Psoas muscle (tissue), 8 donors: ENCODE data around the gene TSPO2. TPM values are rescaled to one million over a fixed set of nuclear protein-coding genes. Genes with fewer than 3 reads are reported as not detected.
A peak's percentile ranks its signal among the peaks of the same experiment; 100 is the strongest.

Source experiments
- ATAC-seq, 4 donors: fragments of 200-7000 bp; cut with Tn5 transposase; one replicate each; pipeline ENCODE4 v1.9.1; 2020; ENCODE audit warnings: moderate library complexity in 3 of 4, mild to moderate bottlenecking in 2 of 4
- DNase-seq, 2 donors: peaks; one replicate each; pipeline ENCODE4 v3.0.0-alpha.2; 2020
- H3K27ac ChIP-seq: fragments of 200-600 bp; one replicate; pipeline ENCODE4 v1.8.0; 2022
- H3K27me3 ChIP-seq, 3 donors: fragments of 200-600 bp in 1 of 3; one replicate each; pipeline versions ENCODE4 v1.6.1 to v1.8.0; 2013 to 2022; ENCODE audit warnings: low read length in 2 of 3, mild to moderate bottlenecking in 2 of 3, moderate library complexity in 1 of 3; ENCODE audit not compliant: insufficient read depth in 3 of 3
- H3K36me3 ChIP-seq, 2 donors: fragments of 200-600 bp in 1 of 2; one replicate each; pipeline versions ENCODE4 v1.6.1 to v1.8.0; 2013 to 2022; ENCODE audit warnings: low read depth in 1 of 2, mild to moderate bottlenecking in 1 of 2, moderate library complexity in 1 of 2; ENCODE audit not compliant: insufficient read depth in 1 of 2
- H3K4me1 ChIP-seq: fragments of 200-600 bp; one replicate; pipeline ENCODE4 v1.8.0; 2022
- H3K4me3 ChIP-seq: fragments of 200-600 bp; one replicate; pipeline ENCODE4 v1.8.0; 2022; ENCODE audit warnings: mild to moderate bottlenecking
- H3K9me3 ChIP-seq: fragments of 200-600 bp; one replicate; pipeline ENCODE4 v1.8.0; 2022
- CTCF ChIP-seq: fragments of 200-600 bp; IDR thresholded peaks from one replicate; pipeline ENCODE4 v1.8.0; 2022; ENCODE audit warnings: antibody characterized with exemption
- WGBS, 3 donors: extraction: QIAGEN DNeasy Blood & Tissue Kit; methylation state at CpG; one replicate each; pipeline versions ENCODE4 v1.1.6 to v1.1.7; 2013; 5-methylcytosine and 5-hydroxymethylcytosine counted together
- intact Hi-C, 2 donors: fragments of 100-400 bp; cut with DNase I; formaldehyde crosslinking; loops; one replicate each; pipeline versions ENCODE4 v1.11.0 to v1.14.2; 2022
- polyA plus RNA-seq, 3 donors: library from polyadenylated mRNA; stranded (reverse); fragments of 200-250 nt; gene quantifications; one replicate each; pipeline ENCODE4 v1.2.3, GENCODE V29; 2013
- total RNA-seq, 4 donors: library from RNA; stranded (reverse); fragmentation: NEBNext Ultra II Directional in 2 of 4; extraction: Animal tissue kit (Norgen Biotek cat#: 25700) in 2 of 4; gene quantifications; one replicate each; pipeline versions ENCODE4 v1.2.1 to v1.2.4, GENCODE V29; 2021 to 2023
- donor health status: healthy with polysubstance abuse.
- donor health status: DM: no; HTN: no; CAD: no; lungs with moderate emphysema.
- donor health status: Bipolar disorder and iron deficiency.
- donor health status: healthy.
- donor health status: DM: yes; HTN: yes; CAD: no.
- donor health status: DM: no; HTN: no; CAD: no.
- donor health status: DM: no; HTN: no; CAD: no.
- donor health status: DM: yes; HTN: yes; CAD: no.

TSPO2 gene
- total and polyA plus RNA-seq, 7 donors: 0.27 TPM; not detected in 6

GRCh38 chr6:41040940-41041536 is 1.2 kb upstream of the TSPO2 start:
- WGBS, 3 donors: 75 to 88% (median 83%) methylated on average over 1 of the region's 1 CpG
- H3K27ac ChIP-seq: peak overlapping the region; percentile 46

GRCh38 chr6:41043151-41043550 is 884 bp downstream of the TSPO2 start:
- Histone ChIP-seq H3K4me1 (peaks cover 15% of the 10 kb centered on the region), H3K27ac (no peak overlapping the region), H3K4me3 (no peak overlapping the region), H3K36me3 (no peaks in the 10 kb centered on the region), H3K27me3 (no peaks in the 10 kb centered on the region), H3K9me3 (no peaks in the 10 kb centered on the region)
- no peak for DNase-seq
- intact Hi-C loops: no loop called here
- no peak for ATAC-seq
- 95 to 100% (median 97%) methylated on average over 3 of the region's 3 CpGs for WGBS, 3 donors
- TF ChIP-seq CTCF: no peak

More at GRCh38 chr6:41040940-41041536, 1.2 kb upstream of the TSPO2 start:
- Histone ChIP-seq H3K27me3 (no peaks in the 10 kb centered on the region), H3K9me3 (no peaks in the 10 kb centered on the region), H3K4me3 (no peak overlapping the region), H3K4me1 (peaks cover 15% of the 10 kb centered on the region), H3K36me3 (no peaks in the 10 kb centered on the region)
- no peak for DNase-seq
- intact Hi-C loops: no loop called here
- ATAC-seq: peak in 1 of 4 donors; percentile 3
- TF ChIP-seq CTCF: no peak

- TF ChIP-seq CTCF: no peak
- peaks cover 15% of the 10 kb centered on the region for H3K4me1 ChIP-seq
- no peaks in the 10 kb centered on the region for H3K27me3 ChIP-seq
- no peaks in the 10 kb centered on the region for H3K36me3 ChIP-seq
- H3K4me3 ChIP-seq: no peak overlapping the region
- DNase-seq: no peak
- no peak overlapping the region for H3K27ac ChIP-seq
- intact Hi-C loops: no loop called here
- no peak for ATAC-seq
- WGBS, 3 donors: 39 to 57% (median 47%) methylated on average over 5 of the region's 5 CpGs
- no peaks in the 10 kb centered on the region for H3K9me3 ChIP-seq
Measured at GRCh38 chr6:41045664-41046063, 3.4 kb downstream of the TSPO2 start.

- Histone ChIP-seq H3K4me1 (peaks cover 15% of the 10 kb centered on the region), H3K27me3 (no peaks in the 10 kb centered on the region)
- 90 to 100% (median 93%) methylated on average over 1 of the region's 1 CpG for WGBS, 3 donors
Measured at GRCh38 chr6:41046084-41046483, 3.8 kb downstream of the TSPO2 start.

More at GRCh38 chr6:41046084-41046483, 3.8 kb downstream of the TSPO2 start:
- Histone ChIP-seq H3K27ac (no peak overlapping the region), H3K36me3 (no peaks in the 10 kb centered on the region), H3K4me3 (no peak overlapping the region), H3K9me3 (no peaks in the 10 kb centered on the region)
- intact Hi-C loops: no loop called here
- no peak for DNase-seq
- TF ChIP-seq CTCF: no peak
- no peak for ATAC-seq
